GM12878 (cell line): ENCODE results near the gene NFYB. TPM values are rescaled to one million over a fixed set of nuclear protein-coding genes. Genes with fewer than 3 reads are reported as not detected.

Experiments used
- ATAC-seq: fragments of 200-7000 bp; cut with Tn5 transposase; 3 replicates; pipeline ENCODE4 v1.9.1; 2020; ENCODE audit warnings: mild to moderate bottlenecking, moderate library complexity
- BruUV-seq: library from RNA; stranded (reverse); fragments of 400-500 nt; replicated peaks from 2 replicates; lab custom pipeline; 2021; lab: Mats Ljungman, UMichigan
- CTCF ChIA-PET: fragments of 300-600 bp; sonication (Branson Sonifier 250); formaldehyde crosslinking; extraction: SDS; loops from one replicate; lab custom pipeline; 2021; ENCODE audit warnings: inconsistent platforms; lab: Yijun Ruan, JAX
- POLR2A ChIA-PET: fragments of 350-600 bp; formaldehyde crosslinking; extraction: SDS; loops from one replicate; lab custom pipeline; 2021; ENCODE audit warnings: inconsistent platforms; lab: Charles Lee
- RAD21 ChIA-PET: fragments of 300-600 bp; sonication (Branson Sonifier 250); formaldehyde crosslinking; loops from one replicate; lab custom pipeline; 2023; ENCODE audit warnings: antibody characterized with exemption; ENCODE audit not compliant: unreplicated experiment; lab: Charles Lee
- SMC1A ChIA-PET: fragments of 300-600 bp; sonication (Branson Sonifier 250); formaldehyde crosslinking; loops from one replicate; lab custom pipeline; 2023; ENCODE audit not compliant: unreplicated experiment, uncharacterized antibody; lab: Charles Lee
- DNase-seq: peaks from one replicate; pipeline ENCODE4 v3.0.0-alpha.2; 2011; ENCODE audit warnings: low read depth, low spot score
- FAIRE-seq: peaks from 3 replicates; lab custom pipeline; 2011; peaks lifted over from hg19 to GRCh38; lab: Jason Lieb, UNC
- H2AFZ ChIP-seq: 2 replicates; pipeline ENCODE4 v1.6.0; 2011; ENCODE audit warnings: low read depth, low read length, control low read depth; ENCODE audit not compliant: control insufficient read depth
- H3K27ac ChIP-seq: 2 replicates; pipeline ENCODE4 v1.5.1; 2011; ENCODE audit warnings: control low read depth; ENCODE audit not compliant: control insufficient read depth, insufficient read depth
- H3K27me3 ChIP-seq, 2 experiments: replicated peaks in 1 of 2; 2 replicates each; pipeline versions ENCODE4 v1.6.0 to v1.6.1; 2011; ENCODE audit warnings: low read length in 1 of 2; ENCODE audit not compliant: control insufficient read depth in 2 of 2, insufficient read depth in 2 of 2
- H3K36me3 ChIP-seq, 2 experiments: 2 replicates each; pipeline ENCODE4 v1.5.1; 2011; ENCODE audit warnings: low read length in 1 of 2; ENCODE audit not compliant: control insufficient read depth in 2 of 2, insufficient read depth in 2 of 2
- H3K4me1 ChIP-seq: 2 replicates; pipeline ENCODE4 v1.6.1; 2011; ENCODE audit warnings: mild to moderate bottlenecking, low read length, moderate library complexity, mixed read lengths; ENCODE audit not compliant: control insufficient read depth, insufficient read depth
- H3K4me2 ChIP-seq: 2 replicates; pipeline ENCODE4 v1.6.0; 2011; ENCODE audit warnings: control low read depth; ENCODE audit not compliant: control insufficient read depth, insufficient read depth
- H3K4me3 ChIP-seq: fragments of 200-600 bp; sonication (generic); 2 replicates; pipeline ENCODE4 v1.5.1; 2016
- H3K79me2 ChIP-seq: 2 replicates; pipeline ENCODE4 v1.6.0; 2011; ENCODE audit warnings: low read length; ENCODE audit not compliant: control insufficient read depth, insufficient read depth
- H3K9ac ChIP-seq: 2 replicates; pipeline ENCODE4 v1.8.0; 2011; ENCODE audit warnings: low read length, control low read depth, mixed read lengths; ENCODE audit not compliant: control insufficient read depth, insufficient read depth
- H3K9me3 ChIP-seq: replicated peaks from 3 replicates; pipeline ENCODE4 v1.5.1; 2011; ENCODE audit warnings: mild to moderate bottlenecking, low read length; ENCODE audit not compliant: control insufficient read depth, insufficient read depth
- H4K20me1 ChIP-seq: 2 replicates; pipeline ENCODE4 v1.6.0; 2011; ENCODE audit not compliant: control insufficient read depth, insufficient read depth
- BCL11A ChIP-seq: IDR thresholded peaks from 2 replicates; pipeline ENCODE4 v1.6.1; 2011; ENCODE audit warnings: low read depth, low read length
- BCL3 ChIP-seq: IDR thresholded peaks from 2 replicates; pipeline ENCODE4 v1.6.1; 2011; ENCODE audit warnings: borderline replicate concordance, low read depth, mild to moderate bottlenecking, moderate library complexity, low read length; ENCODE audit not compliant: insufficient read depth, poor library complexity, severe bottlenecking
- CBX5 ChIP-seq: sonication (generic); IDR thresholded peaks from 2 replicates; pipeline ENCODE4 v1.6.1; 2016; ENCODE audit warnings: low read depth, moderate library complexity, mild to moderate bottlenecking, inconsistent platforms
- IKZF2 ChIP-seq, 2 experiments: fragments of 450-650 bp; IDR thresholded peaks; 2 replicates each; pipeline ENCODE4 v1.6.1; 2017; ENCODE audit warnings: mild to moderate bottlenecking in 2 of 2, moderate library complexity in 2 of 2
- NBN ChIP-seq: fragments of 450-650 bp; IDR thresholded peaks from 2 replicates; pipeline ENCODE4 v1.6.1; 2016
- NR2F1 ChIP-seq: fragments of 450-650 bp; conservative IDR thresholded peaks from 2 replicates; pipeline ENCODE4 v1.6.1; 2017; ENCODE audit warnings: mild to moderate bottlenecking
- PAX5 ChIP-seq: IDR thresholded peaks from 2 replicates; pipeline ENCODE4 v1.6.1; 2011; ENCODE audit warnings: low read depth, low read length, borderline replicate concordance
- RBBP5 ChIP-seq: fragments of 200-600 bp; sonication (generic); conservative IDR thresholded peaks from 2 replicates; pipeline ENCODE4 v1.6.1; 2016
- RFX5 ChIP-seq: IDR thresholded peaks from 2 replicates; pipeline ENCODE4 v1.6.1; 2011; ENCODE audit warnings: low read depth, low read length, improper control_type of control experiment
- TAF1 ChIP-seq: IDR thresholded peaks from 2 replicates; pipeline ENCODE4 v1.6.1; 2011; ENCODE audit warnings: mild to moderate bottlenecking, low read depth, low read length, borderline replicate concordance
- TCF7 ChIP-seq: IDR thresholded peaks from 2 replicates; pipeline ENCODE4 v1.6.1; 2014; ENCODE audit warnings: antibody characterized with exemption, borderline replicate concordance
- YBX1 ChIP-seq: fragments of 450-650 bp; IDR thresholded peaks from 2 replicates; pipeline ENCODE4 v1.6.1; 2016; ENCODE audit warnings: antibody characterized with exemption
- ZNF274 ChIP-seq: IDR thresholded peaks from one replicate; pipeline ENCODE4 v1.8.0; 2011; ENCODE audit not compliant: insufficient read length, insufficient read depth
- WGBS: methylation state at CpG from one replicate; pipeline ENCODE4 v1.1.6; 2016; ENCODE audit warnings: low lambda C conversion rate; ENCODE audit not compliant: insufficient replicate concordance, insufficient coverage; ENCODE audit errors: missing lambda C conversion rate; 5-methylcytosine and 5-hydroxymethylcytosine counted together
- in situ Hi-C: fragments of 300-500 bp; cut with MboI; formaldehyde crosslinking; loops from 9 replicates; pipeline ENCODE4 v1.14.3; 2018; ENCODE audit warnings: mixed read lengths
- intact Hi-C: fragments of 100-400 bp; cut with micrococcal nuclease; formaldehyde crosslinking; loops from one replicate; pipeline ENCODE4 v1.14.2; 2022; ENCODE audit not compliant: unreplicated experiment
- polyA plus RNA-seq, 11 experiments: library from polyadenylated mRNA; depleted of rRNA in 4 of 11; unstranded in 6 of 11; stranded (reverse) in 5 of 11; fragments of >200 nt; fragmentation: Nextera tagmentation in 4 of 11; fragmentation: Illumina TruSeq in 1 of 11; extraction: Ambion mirVana in 4 of 11; extraction: Trizol in 1 of 11; gene quantifications; 1 replicate in 1 of 11; 2 replicates in 10 of 11; pipeline versions ENCODE4 v1.2.1 to v1.2.3, GENCODE V29; 2011 to 2016; ENCODE audit warnings: inconsistent platforms in 2 of 11, missing spikeins in 2 of 11, low read depth in 1 of 11
- total RNA-seq, 4 experiments: library from RNA; depleted of rRNA in 3 of 4; stranded (reverse); fragments of >200 nt in 3 of 4; fragmentation: Illumina TruSeq in 1 of 4; extraction: Trizol in 1 of 4; gene quantifications; 2 replicates each; pipeline versions ENCODE4 v1.2.1 to v1.2.3, GENCODE V29; 2013 to 2021
- TF ChIP-seq, protein P1 (sequence below): fragments of 150-350 bp; IDR thresholded peaks from 2 replicates; pipeline ENCODE4 v1.6.1; 2014; ENCODE audit warnings: mild to moderate bottlenecking, low read depth, low read length
- TF ChIP-seq, protein P2 (sequence below): fragments of 450-650 bp; IDR thresholded peaks from 2 replicates; pipeline ENCODE4 v1.6.1; 2014; ENCODE audit warnings: mild to moderate bottlenecking

Gene NFYB
- total and polyA plus RNA-seq, 10 of the 15 experiments (the other 5 are each of a cell fraction or from before 2014, with no cell fraction given): 13.8 to 42.3 (median 28.2) TPM

GRCh38 chr12:104180374-104180773, 42.4 kb upstream of the NFYB start:
- ChIA-PET SMC1A (no interaction called here), CTCF (interaction anchor here (0.8 kb wide), 1 partner anchor 20 kb away, joined by 3 read pairs; no protein-coding TSS in a partner anchor)
- in situ Hi-C loops: no loop called here

More at GRCh38 chr12:104180374-104180773, 42.4 kb upstream of the NFYB start:
- no peak overlapping the region for H3K9ac ChIP-seq
- intact Hi-C loops: no loop called here
- H3K27me3 ChIP-seq: no peaks in the 10 kb centered on the region; a peak in 1 of 4 replicates
- H3K4me3 ChIP-seq: no peak overlapping the region
- no peaks in the 10 kb centered on the region for H4K20me1 ChIP-seq
- no TSS peak for BruUV-seq
- 49% methylated on average over 5 of the region's 5 CpGs for WGBS
- H3K4me2 ChIP-seq: no peak overlapping the region
- no peak overlapping the region for H3K27ac ChIP-seq
- FAIRE-seq: no peak
- no peaks in the 10 kb centered on the region for H3K36me3 ChIP-seq
- ChIA-PET POLR2A (interaction anchor here (0.5 kb wide), 1 partner anchor 28 kb away, joined by 6 read pairs; no protein-coding TSS in a partner anchor), RAD21 (no interaction called here)
- no peaks in the 10 kb centered on the region; the same call in 1 of the 2 replicates for H3K4me1 ChIP-seq
- peaks cover 2% of the 10 kb centered on the region; the same call in 1 of the 3 replicates for H3K9me3 ChIP-seq
- no peak for DNase-seq
- ATAC-seq: no peak
- no peaks in the 10 kb centered on the region for H3K79me2 ChIP-seq
- no peak overlapping the region for H2AFZ ChIP-seq
- TF ChIP-seq, protein P1, sequence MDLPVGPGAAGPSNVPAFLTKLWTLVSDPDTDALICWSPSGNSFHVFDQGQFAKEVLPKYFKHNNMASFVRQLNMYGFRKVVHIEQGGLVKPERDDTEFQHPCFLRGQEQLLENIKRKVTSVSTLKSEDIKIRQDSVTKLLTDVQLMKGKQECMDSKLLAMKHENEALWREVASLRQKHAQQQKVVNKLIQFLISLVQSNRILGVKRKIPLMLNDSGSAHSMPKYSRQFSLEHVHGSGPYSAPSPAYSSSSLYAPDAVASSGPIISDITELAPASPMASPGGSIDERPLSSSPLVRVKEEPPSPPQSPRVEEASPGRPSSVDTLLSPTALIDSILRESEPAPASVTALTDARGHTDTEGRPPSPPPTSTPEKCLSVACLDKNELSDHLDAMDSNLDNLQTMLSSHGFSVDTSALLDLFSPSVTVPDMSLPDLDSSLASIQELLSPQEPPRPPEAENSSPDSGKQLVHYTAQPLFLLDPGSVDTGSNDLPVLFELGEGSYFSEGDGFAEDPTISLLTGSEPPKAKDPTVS: no peak
- TF ChIP-seq ZNF274: no peak
- TF ChIP-seq YBX1: no peak
- no peak for TF ChIP-seq IKZF2 (IDR thresholded peaks at IDR 0.05)
- no peak for TF ChIP-seq PAX5
- no peak for TF ChIP-seq RBBP5
- no peak for TF ChIP-seq TAF1
- no peak for TF ChIP-seq BCL3
- no peak for TF ChIP-seq BCL11A
- TF ChIP-seq, protein P2, sequence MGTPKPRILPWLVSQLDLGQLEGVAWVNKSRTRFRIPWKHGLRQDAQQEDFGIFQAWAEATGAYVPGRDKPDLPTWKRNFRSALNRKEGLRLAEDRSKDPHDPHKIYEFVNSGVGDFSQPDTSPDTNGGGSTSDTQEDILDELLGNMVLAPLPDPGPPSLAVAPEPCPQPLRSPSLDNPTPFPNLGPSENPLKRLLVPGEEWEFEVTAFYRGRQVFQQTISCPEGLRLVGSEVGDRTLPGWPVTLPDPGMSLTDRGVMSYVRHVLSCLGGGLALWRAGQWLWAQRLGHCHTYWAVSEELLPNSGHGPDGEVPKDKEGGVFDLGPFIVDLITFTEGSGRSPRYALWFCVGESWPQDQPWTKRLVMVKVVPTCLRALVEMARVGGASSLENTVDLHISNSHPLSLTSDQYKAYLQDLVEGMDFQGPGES: no peak
- no peak for TF ChIP-seq CBX5
- no peak for TF ChIP-seq NBN
- TF ChIP-seq TCF7: no peak
- no peak for TF ChIP-seq RFX5
- TF ChIP-seq NR2F1: no peak
